Stimulated activated CD8-positive, alpha-beta memory T cell treated with anti-CD3 and anti-CD28 coated beads, Interleukin-4, amount 100 ng/mL, for 4 hours (primary cell): ENCODE data around the gene CTU1.
"Not testable (repeated sequence)": the region's sequence is repeated elsewhere in the genome, so short reads cannot be mapped to it uniquely, and the experiment has no call there.

Source experiments
- DNase-seq, 2 donors: peaks; one replicate each; pipeline ENCODE4 v3.0.0-alpha.2; 2020; ENCODE audit warnings: low read depth in 2 of 2, low spot score in 1 of 2

CTU1 gene

DNA sequence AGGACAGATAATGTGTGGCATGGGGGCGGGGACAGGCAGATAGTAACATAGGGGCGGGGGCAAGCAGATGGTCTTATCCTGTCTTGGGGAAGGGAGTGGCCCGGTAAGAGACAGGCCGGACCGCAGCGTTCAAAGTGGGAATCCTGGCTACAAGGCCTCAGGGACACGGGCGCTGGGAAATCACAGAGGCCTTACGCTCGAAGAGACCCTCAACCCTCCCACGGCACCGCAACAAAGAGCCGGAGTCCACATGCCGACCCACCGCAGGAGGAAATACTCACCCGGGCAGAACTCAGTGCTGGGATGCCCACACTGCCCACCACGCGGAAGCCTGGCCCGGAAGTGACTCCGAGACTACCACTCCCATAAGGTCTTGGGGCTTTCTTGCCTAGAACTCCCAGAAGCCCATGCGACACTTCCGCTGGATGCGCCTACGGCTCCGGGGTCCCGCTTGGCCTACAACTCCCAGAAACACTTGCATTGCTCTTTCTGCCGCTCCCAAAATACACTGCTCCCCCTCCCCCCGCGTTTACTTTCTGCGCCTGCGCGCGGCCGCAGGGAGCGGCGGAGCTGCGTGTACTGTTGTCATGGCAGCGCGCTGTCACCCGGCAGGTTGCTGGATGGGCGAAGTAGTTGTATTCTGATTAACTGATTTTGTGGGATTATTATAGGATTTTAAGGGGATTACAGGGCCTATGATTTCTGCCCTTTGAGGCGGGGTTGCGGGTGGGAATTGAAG lies at the start of gene CTU1:
CTU1 (minus strand) TSS at position 344 of the 739 bp plus-strand sequence. CDS start 3,840 bp downstream, outside the sequence.
- peak; percentile 94 to 98 for DNase-seq

DNA sequence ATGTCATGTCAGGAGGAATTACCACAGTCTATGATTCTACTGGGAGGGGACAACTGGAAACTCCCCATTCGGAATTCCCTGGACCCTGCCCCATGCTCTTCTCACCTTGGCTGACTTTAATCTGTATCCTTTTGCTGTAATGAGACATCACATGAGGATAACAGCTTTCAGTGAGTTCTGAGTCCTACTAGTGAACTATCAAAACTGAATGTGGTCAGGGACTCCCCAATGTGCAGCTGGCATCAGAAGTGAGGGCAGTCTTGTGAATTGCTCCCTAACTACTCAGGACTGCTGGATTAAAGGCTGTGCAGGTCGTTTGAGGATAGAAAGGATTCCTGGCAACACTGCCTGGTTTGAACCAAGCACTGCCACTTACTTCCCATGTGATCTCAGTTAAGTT lies 49.1 kb upstream of the CTU1 start:
- no peak for DNase-seq

DNA sequence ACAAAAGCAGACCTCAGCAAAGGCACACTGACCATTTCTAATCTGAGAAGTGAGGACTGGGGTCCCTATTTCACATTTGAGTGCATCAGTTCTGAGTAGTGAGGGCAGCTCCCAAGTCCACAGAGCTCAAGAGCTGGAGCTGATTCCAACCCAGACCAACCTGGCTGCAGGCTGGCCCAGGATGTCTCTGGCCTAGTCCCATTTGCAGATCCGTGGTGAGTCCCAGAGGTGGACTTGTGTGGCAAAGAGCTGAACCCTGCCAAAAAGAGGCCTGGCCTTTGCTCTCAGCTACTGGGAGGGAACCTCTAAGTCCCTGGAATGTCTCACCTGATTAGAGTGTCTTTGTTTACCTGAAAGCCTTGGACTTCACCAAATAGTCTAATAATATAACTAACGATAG lies 48.5 kb upstream of the CTU1 start:
- no peak for DNase-seq

DNA sequence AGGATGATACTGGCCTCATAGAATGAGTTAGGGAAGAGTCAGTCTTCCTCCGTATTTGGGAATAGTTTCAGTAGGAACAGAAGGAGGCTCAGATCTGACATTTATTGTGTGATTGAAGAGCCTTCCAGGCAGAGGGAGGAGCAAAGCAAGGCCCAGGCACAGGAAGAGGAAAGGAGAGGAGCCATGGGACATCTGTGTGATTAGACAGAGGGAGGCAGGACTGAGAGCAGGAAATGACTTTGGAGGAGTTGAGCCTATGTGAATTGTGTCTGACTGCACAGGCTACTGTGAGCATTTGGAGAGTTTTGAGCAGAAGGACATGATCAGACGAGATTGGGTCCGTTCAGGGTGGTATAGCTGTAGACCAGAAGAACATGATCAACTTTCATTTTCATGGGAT lies 42.4 kb upstream of the CTU1 start:
- DNase-seq = no peak

DNA sequence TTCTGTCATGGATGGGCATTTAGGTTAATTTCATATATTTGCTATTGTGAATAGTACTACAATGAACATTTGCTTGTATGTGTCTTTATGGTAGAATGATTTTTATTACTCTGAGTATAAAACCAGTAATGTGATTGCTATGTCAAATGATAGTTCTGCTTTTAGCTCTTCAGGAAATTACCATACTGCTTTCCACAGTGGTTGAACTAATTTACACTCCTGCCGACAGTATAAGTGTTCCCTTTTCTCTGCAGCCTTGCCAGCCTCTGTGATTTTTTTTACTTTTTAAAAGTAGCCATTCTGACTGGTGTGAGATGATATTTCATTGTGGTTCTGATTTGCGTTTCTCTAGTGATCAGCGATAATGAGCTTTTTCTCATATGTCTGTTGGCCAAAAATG lies 40.4 kb upstream of the CTU1 start:
- DNase-seq = no peak

DNA sequence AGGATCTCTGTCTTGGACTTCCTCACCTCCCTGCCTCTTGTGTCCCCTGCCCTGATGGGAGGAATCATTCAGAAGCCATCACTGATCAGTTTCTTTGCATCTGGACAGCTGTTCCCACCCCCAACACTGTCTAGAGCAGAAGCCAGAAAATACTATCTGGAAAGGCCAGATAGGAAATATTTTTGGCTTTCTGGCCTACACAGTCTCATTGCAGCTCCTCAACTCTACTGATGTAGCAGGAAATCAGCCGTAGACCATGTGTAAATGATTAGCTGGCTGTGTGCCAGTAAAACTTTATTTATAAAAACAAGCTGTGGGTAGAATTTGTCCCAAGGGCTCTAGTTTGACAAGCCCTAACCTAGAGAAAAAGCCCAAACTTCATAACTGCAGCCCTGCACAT lies 39.5 kb upstream of the CTU1 start:
- DNase-seq = no peak

DNA sequence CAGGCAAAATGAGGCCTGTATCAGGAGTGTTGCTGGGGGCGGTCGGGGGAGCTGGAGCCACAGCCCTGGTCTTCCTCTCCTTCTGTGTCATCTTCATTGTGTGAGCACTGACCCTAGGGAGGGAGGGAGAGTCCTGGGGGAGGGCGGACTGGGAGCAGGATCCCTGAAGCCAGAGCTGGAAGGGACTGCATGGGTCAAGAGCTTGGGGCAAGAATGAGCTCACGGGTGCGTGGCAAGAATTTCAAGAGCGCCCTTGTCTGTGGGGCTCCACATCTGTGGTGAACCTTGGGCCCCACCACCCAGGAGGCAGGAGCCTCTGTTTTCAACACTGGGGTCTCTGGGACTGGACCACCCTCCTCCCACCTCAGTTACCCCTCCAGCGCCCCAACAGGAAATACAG lies 38.5 kb upstream of the CTU1 start:
- no peak for DNase-seq

DNA sequence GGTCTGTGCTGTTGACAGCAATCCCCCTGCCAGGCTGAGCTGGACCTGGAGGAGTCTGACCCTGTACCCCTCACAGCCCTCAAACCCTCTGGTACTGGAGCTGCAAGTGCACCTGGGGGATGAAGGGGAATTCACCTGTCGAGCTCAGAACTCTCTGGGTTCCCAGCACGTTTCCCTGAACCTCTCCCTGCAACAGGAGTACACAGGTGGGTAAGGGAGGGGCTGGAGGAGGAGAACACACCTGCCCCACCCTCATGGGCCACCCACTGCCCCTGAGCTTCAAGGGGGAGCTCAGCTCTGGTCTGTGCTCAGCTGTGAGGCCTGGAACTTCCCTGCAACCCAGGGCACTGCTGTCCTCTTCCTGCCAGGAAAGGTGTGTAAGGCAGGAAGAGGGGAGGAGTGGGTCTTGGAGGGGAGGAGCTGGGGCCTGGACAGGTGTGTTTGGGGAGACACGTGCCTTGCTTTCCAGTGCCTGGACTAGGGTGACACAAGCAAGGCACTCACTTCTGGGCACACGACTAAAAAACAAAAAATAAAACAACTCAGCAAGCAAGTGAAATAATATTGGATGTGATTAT lies 37.8 kb upstream of the CTU1 start:
- no peak for DNase-seq

DNA sequence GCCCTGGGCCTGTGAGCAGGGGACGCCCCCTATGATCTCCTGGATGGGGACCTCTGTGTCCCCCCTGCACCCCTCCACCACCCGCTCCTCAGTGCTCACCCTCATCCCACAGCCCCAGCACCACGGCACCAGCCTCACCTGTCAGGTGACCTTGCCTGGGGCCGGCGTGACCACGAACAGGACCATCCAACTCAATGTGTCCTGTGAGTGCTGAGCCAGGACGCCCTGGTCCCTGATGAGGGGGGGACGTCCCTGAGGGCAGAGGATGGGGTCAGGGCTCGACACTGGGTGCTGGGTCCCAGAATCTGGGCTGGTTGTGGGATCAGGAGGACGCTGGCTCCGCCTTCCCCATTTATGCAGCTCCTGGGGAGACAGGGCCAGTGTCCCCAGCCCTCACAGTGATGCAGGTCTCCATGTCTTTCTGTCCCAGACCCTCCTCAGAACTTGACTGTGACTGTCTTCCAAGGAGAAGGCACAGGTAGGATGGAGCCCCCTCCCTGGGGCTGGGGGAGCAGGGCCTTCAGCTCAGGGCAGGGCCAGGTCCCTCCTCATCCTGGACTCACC lies 36.4 kb upstream of the CTU1 start:
- DNase-seq = no peak

DNA sequence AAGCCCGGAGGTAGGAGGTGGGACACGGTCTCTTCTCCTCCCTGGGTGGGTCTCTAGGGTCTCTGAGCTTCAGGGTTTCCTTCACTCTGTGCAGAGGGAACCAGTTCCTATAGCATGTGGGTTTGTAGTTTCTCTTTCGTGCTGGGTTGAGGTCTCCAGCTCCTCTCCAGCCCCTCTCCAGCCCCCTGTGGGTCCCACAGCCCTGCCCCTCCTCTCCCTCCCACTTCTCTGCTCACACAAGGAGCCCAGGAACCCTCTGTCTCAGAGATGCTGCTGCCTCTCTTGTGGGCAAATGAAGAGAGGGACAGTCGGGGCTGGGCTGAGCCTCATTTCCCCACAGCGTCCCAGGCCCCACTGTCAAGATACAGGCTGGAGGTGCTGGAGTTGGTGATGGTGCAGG lies 35.3 kb upstream of the CTU1 start:
- DNase-seq = no peak

DNA sequence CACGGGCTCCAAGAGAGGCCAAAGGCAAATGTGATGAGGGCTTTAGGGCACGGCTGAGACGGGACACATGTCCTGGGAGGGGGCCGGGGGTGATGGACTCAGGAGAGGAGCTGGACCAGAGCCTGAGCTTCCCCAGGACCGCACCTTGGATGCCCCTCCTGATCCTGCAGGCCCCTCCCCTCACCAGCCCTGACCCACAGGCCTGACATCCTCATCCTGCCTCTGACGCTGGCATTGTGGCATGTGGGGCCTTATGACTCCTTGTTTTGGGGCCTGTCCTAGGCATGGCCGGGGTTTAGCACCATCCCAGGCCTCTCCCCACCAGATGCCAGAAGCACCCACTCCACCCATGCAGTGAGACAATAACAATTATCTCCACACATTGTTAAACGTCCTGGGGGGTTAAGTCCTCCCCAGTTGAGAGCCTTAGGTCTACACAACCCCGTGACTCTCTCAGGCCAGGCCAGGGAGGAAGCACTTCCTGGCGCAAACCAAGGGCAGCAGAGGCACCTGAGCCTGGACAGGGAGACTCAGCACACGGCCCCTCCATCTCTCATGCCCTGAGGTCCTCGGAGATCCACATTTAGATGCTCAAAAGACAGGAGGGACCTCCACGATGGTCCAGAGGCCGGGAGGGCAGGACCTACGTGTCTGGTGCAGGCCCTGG lies 34.7 kb upstream of the CTU1 start:
- DNase-seq = not testable (repeated sequence)

DNA sequence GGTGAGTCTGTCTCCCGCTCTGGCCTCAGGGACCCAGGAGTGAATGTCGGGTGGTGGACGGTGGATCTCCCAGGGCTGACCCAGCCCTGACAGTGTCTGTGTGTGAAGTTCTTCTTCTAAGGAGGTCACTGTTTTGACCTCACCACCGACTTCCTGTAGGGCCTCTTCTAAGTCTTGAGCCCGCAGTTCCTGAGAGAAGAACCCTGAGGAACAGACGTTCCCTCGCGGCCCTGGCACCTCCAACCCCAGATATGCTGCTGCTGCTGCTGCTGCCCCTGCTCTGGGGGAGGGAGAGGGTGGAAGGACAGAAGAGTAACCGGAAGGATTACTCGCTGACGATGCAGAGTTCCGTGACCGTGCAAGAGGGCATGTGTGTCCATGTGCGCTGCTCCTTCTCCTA lies 33.9 kb upstream of the CTU1 start, which contains the start of gene SIGLEC7:
SIGLEC7 (plus strand) TSS at position 183 of the 400 bp plus-strand sequence; CDS start at position 252, 69 bp downstream.
- DNase-seq = no peak

DNA sequence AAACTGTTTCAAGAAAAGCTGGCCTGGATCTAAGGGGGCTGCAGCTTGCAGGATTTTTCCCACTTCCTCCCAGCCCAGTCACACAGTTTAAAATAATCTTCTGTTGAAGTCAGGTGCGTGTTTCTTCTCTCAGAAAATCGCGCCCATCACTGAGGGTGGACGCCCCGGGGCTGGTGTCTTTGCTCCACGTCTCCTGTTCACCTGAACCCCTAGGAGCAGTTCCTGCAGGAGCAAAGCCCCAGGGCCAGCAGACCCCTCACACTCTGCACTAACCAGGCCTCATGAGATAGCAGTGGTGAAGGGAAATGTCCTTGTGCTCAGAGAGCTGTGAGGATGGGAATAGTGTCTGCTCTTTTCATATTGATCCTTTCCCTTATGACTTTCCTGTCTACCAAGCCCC lies 33.0 kb upstream of the CTU1 start:
- no peak for DNase-seq

DNA sequence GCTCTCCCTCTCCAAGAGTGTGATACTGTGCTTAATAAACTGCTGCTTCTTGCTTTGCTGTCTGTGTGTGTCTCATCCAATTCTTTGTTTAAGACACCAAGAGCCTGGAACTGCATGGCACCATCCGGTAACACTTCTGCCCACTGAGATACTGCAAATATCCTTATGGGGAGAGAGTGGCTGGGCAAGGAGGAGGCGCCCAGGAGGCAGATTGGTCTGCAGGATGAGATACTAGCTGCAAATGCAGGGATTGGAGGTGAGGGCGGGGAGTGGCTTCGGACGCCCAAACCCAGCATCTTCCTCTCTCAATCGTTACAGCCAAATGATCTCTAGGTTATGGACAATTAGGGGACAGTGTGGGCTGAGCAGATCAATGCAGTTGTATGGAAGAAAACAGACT lies 32.2 kb upstream of the CTU1 start:
- no peak for DNase-seq

DNA sequence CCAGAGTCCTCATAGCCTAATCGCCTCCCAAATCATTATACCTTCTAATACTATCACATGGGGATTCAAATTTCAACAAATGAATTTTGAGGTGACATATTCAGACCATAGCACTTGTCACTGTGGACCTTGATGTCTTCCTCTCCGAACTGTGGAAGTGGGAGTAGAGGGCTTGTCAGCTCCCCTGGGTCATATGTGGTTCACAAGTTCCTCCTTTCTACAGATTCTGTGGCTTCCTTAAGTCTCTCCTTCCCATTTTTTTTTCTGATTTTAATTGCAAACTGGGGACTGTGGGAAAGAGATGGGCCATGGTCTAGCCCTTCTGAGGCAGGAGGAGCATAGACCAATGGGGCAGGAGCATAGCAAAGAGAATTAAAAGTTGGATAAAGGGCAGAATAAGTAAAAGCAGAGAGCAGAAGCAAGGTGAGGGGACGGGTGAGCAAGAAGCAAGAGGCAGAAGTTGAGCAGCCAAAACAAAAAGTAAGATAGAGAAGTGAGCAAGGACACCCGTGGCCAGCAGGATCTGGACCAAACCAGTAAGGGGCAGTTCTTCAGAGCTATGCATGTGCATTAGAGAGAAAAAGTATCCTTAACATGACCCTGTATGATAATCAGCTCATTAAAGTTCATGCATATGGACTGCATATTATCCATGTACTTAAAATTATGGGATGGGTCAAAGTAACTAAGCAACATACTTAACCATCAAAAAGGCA lies 31.2 kb upstream of the CTU1 start:
- DNase-seq = no peak

DNA sequence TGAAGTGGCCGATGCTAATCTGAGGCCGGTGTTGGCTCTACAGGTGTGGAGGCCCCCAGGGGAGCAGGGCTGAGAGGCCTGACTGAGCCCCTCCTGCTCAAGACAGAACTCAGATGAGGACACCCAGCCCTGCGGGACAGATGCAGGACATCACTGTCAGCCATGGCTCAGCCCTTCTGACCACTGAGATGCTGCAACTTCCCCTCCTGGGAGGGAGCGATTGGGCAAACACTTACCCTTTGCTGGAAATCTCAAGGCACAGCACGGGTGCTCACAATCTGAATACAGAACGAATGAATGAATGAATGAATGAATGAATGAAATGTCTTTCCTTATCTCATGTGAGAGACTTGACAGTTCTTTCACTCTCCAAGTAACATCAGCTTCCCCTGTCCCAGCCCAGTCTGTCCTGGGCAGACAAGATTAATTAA lies 30.4 kb upstream of the CTU1 start:
- no peak for DNase-seq

DNA sequence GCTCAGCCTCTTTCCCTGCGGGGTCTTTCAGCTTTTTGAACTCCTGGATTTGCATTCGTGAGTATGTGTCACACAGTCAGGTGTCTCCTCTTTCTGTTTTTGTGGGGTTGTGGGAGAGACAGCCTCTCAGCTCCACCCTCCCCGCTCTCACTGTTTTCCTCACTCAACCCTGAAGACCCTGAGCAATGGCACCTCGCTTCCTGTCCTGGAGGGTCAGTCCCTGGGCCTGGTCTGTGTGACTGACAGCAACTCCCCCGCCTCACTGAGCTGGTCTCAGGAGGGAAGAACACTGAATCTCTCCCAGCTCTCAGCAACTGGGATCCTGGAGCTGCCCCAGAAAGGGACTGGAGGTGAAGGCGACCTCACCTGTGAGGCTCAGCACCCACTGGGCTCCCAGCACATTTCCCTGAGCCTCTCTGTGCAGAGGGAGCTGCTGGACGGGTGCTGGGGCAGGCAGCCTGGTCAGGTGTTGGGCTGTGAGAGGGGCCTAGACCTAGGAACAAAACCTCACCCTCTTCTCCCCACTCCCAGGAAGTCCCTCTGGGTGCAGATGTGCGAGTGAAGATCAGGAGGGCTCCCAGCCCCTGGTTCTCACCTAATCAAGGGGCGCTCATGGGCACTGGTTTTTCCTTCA lies 29.7 kb upstream of the CTU1 start:
- DNase-seq = no peak

DNA sequence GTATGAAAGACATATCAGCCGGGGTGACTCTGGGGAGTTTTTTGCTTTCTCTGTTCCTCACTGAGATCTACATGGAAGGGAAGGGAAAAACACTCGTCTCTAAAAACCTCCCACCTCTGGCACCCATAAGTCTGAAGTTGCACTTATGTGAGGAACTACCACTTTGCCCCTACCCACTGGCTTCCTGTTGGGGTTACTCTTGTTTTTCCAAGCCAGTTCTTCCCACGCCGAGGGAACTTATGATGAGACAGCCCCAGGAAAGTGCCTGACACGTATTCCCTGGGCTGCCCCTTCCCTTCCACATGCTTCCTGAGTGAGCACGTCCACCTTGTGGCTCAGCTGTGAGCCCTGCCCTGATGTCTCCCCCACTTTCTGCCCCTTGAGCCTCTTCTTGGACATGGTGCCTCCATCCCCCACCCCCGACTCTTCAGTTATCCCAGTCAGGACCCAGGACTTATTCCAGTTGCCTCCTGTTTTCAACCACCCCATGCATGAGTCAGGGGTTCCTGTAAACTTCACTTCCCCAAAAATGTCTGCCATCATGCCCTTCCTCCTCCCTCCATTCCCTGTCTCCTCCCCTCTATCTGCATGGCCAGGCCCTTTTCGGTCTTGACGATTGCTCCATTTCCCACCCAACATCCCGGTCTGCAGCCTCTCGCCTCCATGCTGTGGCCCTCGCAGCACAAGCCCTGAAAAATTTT lies 28.8 kb upstream of the CTU1 start:
- DNase-seq = no peak

DNA sequence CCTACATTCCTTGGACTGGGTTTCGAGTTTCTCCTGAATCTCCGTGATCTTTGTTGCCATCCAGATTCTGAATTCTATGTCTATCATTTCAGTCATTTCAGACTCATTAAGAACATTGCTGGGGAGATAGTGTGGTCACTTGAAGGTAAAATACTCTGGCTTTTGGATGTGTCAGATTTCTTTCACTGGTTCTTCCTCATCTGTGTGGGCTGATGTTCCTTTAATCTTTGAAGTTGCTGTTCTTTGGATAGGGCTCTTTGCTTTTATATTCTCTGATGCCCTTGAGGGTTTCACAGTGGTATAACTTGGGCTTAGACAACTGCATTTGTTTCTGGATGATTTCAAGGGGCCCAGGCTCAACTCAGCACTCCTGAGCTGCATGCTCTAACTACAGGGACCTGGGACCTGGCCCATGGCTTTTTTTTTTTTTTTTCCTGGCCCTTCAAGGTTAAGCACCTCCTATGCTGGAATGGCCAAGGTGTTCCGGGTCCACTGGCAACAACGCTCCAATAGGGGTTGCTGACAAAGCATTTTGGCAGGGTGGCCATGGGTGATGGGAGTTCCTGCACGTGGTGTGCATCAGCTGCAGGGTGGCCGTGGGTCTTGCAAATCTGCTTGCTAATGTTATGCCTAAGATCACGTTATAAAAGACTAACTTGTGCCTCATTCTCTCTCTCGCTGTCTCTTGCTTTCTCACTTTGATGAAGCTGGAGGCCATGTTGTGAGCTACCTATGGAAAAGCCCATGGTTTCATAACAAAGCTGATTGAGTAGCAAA lies 28.0 kb upstream of the CTU1 start:
- no peak for DNase-seq

DNA sequence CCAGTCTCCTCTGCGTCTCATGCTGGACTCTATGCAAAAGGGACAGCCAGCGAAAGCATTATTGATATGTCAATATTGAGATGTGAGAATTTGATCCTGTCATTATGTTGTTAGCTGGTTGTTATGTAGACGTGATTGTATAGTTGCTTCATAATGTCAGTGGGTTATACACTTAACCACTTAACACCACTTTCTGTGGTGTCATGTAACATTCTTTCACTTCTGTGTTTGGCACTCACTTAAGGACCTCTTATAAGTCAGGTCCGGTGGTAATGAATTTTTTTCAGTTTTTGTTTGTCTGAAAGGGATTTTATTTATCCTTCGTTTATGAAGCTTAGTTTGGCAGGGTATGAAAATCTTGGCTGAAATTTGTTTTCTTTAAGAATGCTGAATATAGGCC lies 26.8 kb upstream of the CTU1 start:
- no peak for DNase-seq
